ENCODE measurements around the gene KIF26A.

GRCh38 chr14:104187121-104187889, 48.9 kb downstream of the KIF26A start:
- no peak for TF ChIP-seq EZH2 (IDR thresholded peaks at IDR 0.05; ENCODE audit: borderline replicate concordance, insufficient read depth, low read depth, low read length, poor library complexity, severe bottlenecking)
- no peak for TF ChIP-seq CTCF (IDR thresholded peaks at IDR 0.05)
